CD4-positive, alpha-beta T cell (primary cell): ENCODE results near the gene NDRG4. TPM values are rescaled to one million over a fixed set of nuclear protein-coding genes. Genes with fewer than 3 reads are reported as not detected.

Experiments used
- ATAC-seq: fragments of 200-7000 bp; cut with Tn5 transposase; one replicate; pipeline ENCODE4 v1.10.0; 2022; ENCODE audit warnings: mild to moderate bottlenecking; ENCODE audit not compliant: poor library complexity
- CTCF ChIA-PET: fragments of 350-600 bp; sonication (Branson Sonifier 250); formaldehyde crosslinking; loops from one replicate; lab custom pipeline; 2021; ENCODE audit warnings: antibody characterized with exemption, inconsistent platforms; lab: Charles Lee
- POLR2A ChIA-PET: fragments of 350-600 bp; sonication (Branson Sonifier 250); formaldehyde crosslinking; loops from one replicate; lab custom pipeline; 2021; ENCODE audit warnings: antibody characterized with exemption, inconsistent platforms; lab: Charles Lee
- DNase-seq, 14 experiments: peaks; one replicate each; pipeline ENCODE4 v3.0.0-alpha.2; 2013 to 2020; ENCODE audit warnings: mixed read lengths in 2 of 14
- H3K27ac ChIP-seq, 2 donors: one replicate each; pipeline versions ENCODE4 v1.5.1 to v1.7.0; 2013; ENCODE audit warnings: low read length in 2 of 2, low read depth in 1 of 2, mild to moderate bottlenecking in 1 of 2
- H3K27me3 ChIP-seq, 2 experiments: 1 replicate in 1 of 2; 2 replicates in 1 of 2; pipeline versions ENCODE4 v1.6.1 to v1.7.0; 2013; ENCODE audit warnings: low read length in 2 of 2, control low read depth in 1 of 2, mild to moderate bottlenecking in 1 of 2, moderate library complexity in 1 of 2; ENCODE audit not compliant: insufficient read depth in 2 of 2, control insufficient read depth in 1 of 2
- H3K36me3 ChIP-seq: one replicate; pipeline ENCODE4 v1.6.1; 2013; ENCODE audit warnings: low read length, control low read depth; ENCODE audit not compliant: insufficient read depth
- H3K4me1 ChIP-seq: one replicate; pipeline ENCODE4 v1.6.1; 2013; ENCODE audit warnings: low read length, control low read depth; ENCODE audit not compliant: insufficient read depth
- H3K4me3 ChIP-seq: one replicate; pipeline ENCODE4 v1.5.1; 2013; ENCODE audit warnings: mild to moderate bottlenecking, low read length, moderate library complexity
- H3K9me3 ChIP-seq, 2 experiments: 1 replicate in 1 of 2; 2 replicates in 1 of 2; pipeline versions ENCODE4 v1.6.1 to v1.7.0; 2013; ENCODE audit warnings: low read length in 2 of 2, mild to moderate bottlenecking in 2 of 2, control low read depth in 1 of 2, moderate library complexity in 1 of 2; ENCODE audit not compliant: control insufficient read depth in 1 of 2, insufficient read depth in 1 of 2
- H3K27ac Mint-ChIP-seq: one replicate; pipeline ENCODE4 v1.8.0; 2020; ENCODE audit warnings: mixed read lengths
- H3K27me3 Mint-ChIP-seq: one replicate; pipeline ENCODE4 v1.8.0; 2021; ENCODE audit warnings: mixed read lengths
- H3K36me3 Mint-ChIP-seq: one replicate; pipeline ENCODE4 v1.8.0; 2021; ENCODE audit warnings: low read depth, mixed read lengths
- H3K4me1 Mint-ChIP-seq: one replicate; pipeline ENCODE4 v1.8.0; 2021; ENCODE audit warnings: low read depth, mixed read lengths
- H3K4me3 Mint-ChIP-seq: one replicate; pipeline ENCODE4 v1.8.0; 2020; ENCODE audit warnings: mild to moderate bottlenecking, mixed read lengths
- H3K9me3 Mint-ChIP-seq: one replicate; pipeline ENCODE4 v1.8.0; 2020; ENCODE audit warnings: mixed read lengths
- intact Hi-C, 2 experiments: fragments of 100-400 bp; cut with DNase I in 1 of 2; cut with micrococcal nuclease in 1 of 2; formaldehyde crosslinking; loops; one replicate each; pipeline versions ENCODE4 v1.15.1 to v1.9.0; 2023 to 2025; cut with DNase I, micrococcal nuclease
- total RNA-seq, 174 experiments: library from RNA in 2 of 174; stranded (reverse) in 2 of 174; gene quantifications; one replicate each; pipeline ENCODE4 v1.2.3 and lab custom pipeline; 2021 to 2026
- TF ChIP-seq, protein P1 (sequence below): fragments of 200-600 bp; IDR thresholded peaks from one replicate; pipeline ENCODE4 v1.8.0; 2022; ENCODE audit warnings: antibody characterized with exemption, mild to moderate bottlenecking

The NDRG4 gene
- total RNA-seq, 2 experiments from 2014 or later, result 2.8 to 3.2 TPM

- Mint-ChIP-seq H3K4me1 (no peaks in the 10 kb centered on the region), H3K27ac (no peak overlapping the region), H3K36me3 (no peaks in the 10 kb centered on the region), H3K27me3 (peaks cover 61% of the 10 kb centered on the region), H3K4me3 (peak overlapping the region; percentile 45), H3K9me3 (no peaks in the 10 kb centered on the region)
- ChIA-PET POLR2A (no interaction called here), CTCF (no interaction called here)
- H3K4me3 ChIP-seq, result no peak overlapping the region
- no peak overlapping the region for H3K27ac ChIP-seq
- ATAC-seq, result no peak
- no peak for DNase-seq
- no peaks in the 10 kb centered on the region for H3K36me3 ChIP-seq
- H3K27me3 ChIP-seq, result peaks cover 40 to 56% of the 10 kb centered on the region in 2 experiments
- H3K4me1 ChIP-seq, result peaks cover 13% of the 10 kb centered on the region
- intact Hi-C loops, result no loop called here
- peaks cover 0 to 18% of the 10 kb centered on the region in 2 experiments for H3K9me3 ChIP-seq
- TF ChIP-seq, protein P1, sequence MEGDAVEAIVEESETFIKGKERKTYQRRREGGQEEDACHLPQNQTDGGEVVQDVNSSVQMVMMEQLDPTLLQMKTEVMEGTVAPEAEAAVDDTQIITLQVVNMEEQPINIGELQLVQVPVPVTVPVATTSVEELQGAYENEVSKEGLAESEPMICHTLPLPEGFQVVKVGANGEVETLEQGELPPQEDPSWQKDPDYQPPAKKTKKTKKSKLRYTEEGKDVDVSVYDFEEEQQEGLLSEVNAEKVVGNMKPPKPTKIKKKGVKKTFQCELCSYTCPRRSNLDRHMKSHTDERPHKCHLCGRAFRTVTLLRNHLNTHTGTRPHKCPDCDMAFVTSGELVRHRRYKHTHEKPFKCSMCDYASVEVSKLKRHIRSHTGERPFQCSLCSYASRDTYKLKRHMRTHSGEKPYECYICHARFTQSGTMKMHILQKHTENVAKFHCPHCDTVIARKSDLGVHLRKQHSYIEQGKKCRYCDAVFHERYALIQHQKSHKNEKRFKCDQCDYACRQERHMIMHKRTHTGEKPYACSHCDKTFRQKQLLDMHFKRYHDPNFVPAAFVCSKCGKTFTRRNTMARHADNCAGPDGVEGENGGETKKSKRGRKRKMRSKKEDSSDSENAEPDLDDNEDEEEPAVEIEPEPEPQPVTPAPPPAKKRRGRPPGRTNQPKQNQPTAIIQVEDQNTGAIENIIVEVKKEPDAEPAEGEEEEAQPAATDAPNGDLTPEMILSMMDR, result no peak
Observed at GRCh38 chr16:58462499-58462996, 37.4 kb upstream of the NDRG4 start.

GRCh38 chr16:58462997-58463941 lies 36.7 kb upstream of the NDRG4 start:
- no peak overlapping the region for H3K4me3 ChIP-seq
- H3K9me3 Mint-ChIP-seq, result no peaks in the 10 kb centered on the region
- TF ChIP-seq, protein P1, result no peak
- no peaks in the 10 kb centered on the region for H3K36me3 Mint-ChIP-seq
- intact Hi-C loops, result no loop called here
- peak overlapping the region; percentile 7 for H3K4me3 Mint-ChIP-seq
- ChIA-PET CTCF (no interaction called here), POLR2A (no interaction called here)
- peaks cover 0 to 24% of the 10 kb centered on the region in 2 experiments for H3K9me3 ChIP-seq
- H3K27me3 Mint-ChIP-seq, result peaks cover 67% of the 10 kb centered on the region
- no peak overlapping the region for H3K27ac ChIP-seq
- H3K27me3 ChIP-seq, result peaks cover 47 to 63% of the 10 kb centered on the region in 2 experiments
- no peak overlapping the region for H3K27ac Mint-ChIP-seq
- ATAC-seq (no peak), DNase-seq (peak in 1 of 14 experiments; percentile 17)
- no peaks in the 10 kb centered on the region for H3K4me1 Mint-ChIP-seq
- H3K36me3 ChIP-seq, result no peaks in the 10 kb centered on the region
- H3K4me1 ChIP-seq, result peaks cover 13% of the 10 kb centered on the region

DNA sequence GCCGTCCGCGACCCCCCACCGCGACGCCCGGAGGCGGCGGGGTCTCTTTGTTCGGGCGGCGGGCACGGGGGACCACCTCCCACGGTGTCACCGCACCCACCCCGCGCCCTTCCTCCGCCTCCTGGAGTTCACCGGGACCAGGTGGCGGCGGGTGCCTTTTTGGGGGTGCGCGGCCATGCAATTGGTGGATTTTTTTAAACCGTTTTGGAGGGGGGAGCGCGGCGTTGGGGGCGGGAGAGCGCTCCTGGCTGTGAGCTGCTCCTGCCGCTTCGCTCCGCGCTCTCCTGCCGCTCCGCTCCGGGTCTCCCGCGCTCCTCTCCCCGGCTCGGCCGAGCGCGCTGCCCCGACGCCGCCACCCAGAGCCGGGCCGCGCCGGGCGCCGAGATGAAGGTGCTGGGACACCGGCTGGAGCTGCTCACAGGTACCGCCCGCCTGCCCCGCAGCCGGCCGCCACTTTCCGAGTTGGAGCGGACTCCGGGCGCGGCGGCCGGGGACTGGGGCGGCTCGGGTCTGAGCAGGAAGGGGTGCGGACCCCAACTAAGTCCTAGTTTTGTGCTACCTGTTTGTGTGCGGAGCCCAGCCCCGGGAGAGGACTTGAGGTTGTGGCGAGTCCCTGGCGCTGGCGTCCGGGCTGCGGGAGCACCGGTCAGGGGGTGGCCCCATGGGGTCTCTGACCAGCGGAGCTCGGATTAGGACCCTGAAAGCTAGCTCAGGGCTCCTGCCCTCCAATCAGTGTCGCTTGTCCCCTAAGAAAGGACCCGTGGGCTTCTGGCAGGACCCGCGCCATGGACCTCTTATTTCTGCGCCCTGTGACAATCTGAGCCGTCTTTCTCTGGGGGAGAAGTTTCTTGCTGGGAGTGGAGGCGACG lies 35.7 kb upstream of the NDRG4 start:
- H3K36me3 Mint-ChIP-seq, result no peaks in the 10 kb centered on the region
- Histone ChIP-seq H3K36me3 (no peaks in the 10 kb centered on the region), H3K9me3 (peaks cover 0 to 24% of the 10 kb centered on the region in 2 experiments), H3K4me1 (peaks cover 13% of the 10 kb centered on the region), H3K27me3 (peaks cover 53 to 63% of the 10 kb centered on the region in 2 experiments), H3K27ac (no peak overlapping the region), H3K4me3 (no peak overlapping the region)
- CTCF ChIA-PET, result interaction anchor here (1.2 kb wide), 1 partner anchor 23 kb away, joined by 3 read pairs; no protein-coding TSS in a partner anchor
- DNase-seq (no peak), ATAC-seq (no peak)
- TF ChIP-seq, protein P1, result no peak
- H3K27ac Mint-ChIP-seq, result no peak overlapping the region
- H3K4me3 Mint-ChIP-seq, result peak overlapping the region; percentile 72
- H3K4me1 Mint-ChIP-seq, result no peaks in the 10 kb centered on the region
- H3K27me3 Mint-ChIP-seq, result peaks cover 73% of the 10 kb centered on the region
- H3K9me3 Mint-ChIP-seq, result no peaks in the 10 kb centered on the region
- intact Hi-C loops, result no loop called here
- POLR2A ChIA-PET, result no interaction called here
